GM18517 (cell line): Measurements from ENCODE around the gene SERPINC1.
"Not testable (repeated sequence)": the region's sequence is repeated elsewhere in the genome, so short reads cannot be mapped to it uniquely, and the experiment has no call there.

Source experiments
- ATAC-seq: cut with Tn5 transposase; IDR thresholded peaks from one replicate; pipeline ENCODE4 v1.9.1; 2021; ENCODE audit warnings: mild to moderate bottlenecking, moderate library complexity; ENCODE audit not compliant: unreplicated experiment

Gene SERPINC1

GRCh38 chr1:173894189-173894588 lies 22.9 kb downstream of the SERPINC1 start:
- no peak for ATAC-seq

- no peak for ATAC-seq
Observed at GRCh38 chr1:173893611-173894010, 23.5 kb downstream of the SERPINC1 start.

GRCh38 chr1:173889885-173890284 lies 27.2 kb downstream of the SERPINC1 start:
- no peak for ATAC-seq

GRCh38 chr1:173888749-173889148 lies 28.4 kb downstream of the SERPINC1 start:
- no peak for ATAC-seq

GRCh38 chr1:173887627-173888026 lies 29.5 kb downstream of the SERPINC1 start:
- ATAC-seq = no peak

GRCh38 chr1:173886746-173887611 lies 30.1 kb downstream of the SERPINC1 start:
- ATAC-seq = no peak

GRCh38 chr1:173884701-173885100 lies 32.4 kb downstream of the SERPINC1 start:
- no peak for ATAC-seq

GRCh38 chr1:173881117-173881516 lies 36.0 kb downstream of the SERPINC1 start:
- ATAC-seq = not testable (repeated sequence)

- no peak for ATAC-seq
Observed at GRCh38 chr1:173878251-173878650, 38.9 kb downstream of the SERPINC1 start.

- ATAC-seq = no peak
Observed at GRCh38 chr1:173876732-173877131, 40.4 kb downstream of the SERPINC1 start.

- no peak for ATAC-seq
Observed at GRCh38 chr1:173871500-173871899, 45.6 kb downstream of the SERPINC1 start.

- ATAC-seq = no peak
Observed at GRCh38 chr1:173871091-173871490, 46.0 kb downstream of the SERPINC1 start.

- no peak for ATAC-seq
Observed at GRCh38 chr1:173870252-173871075, 46.7 kb downstream of the SERPINC1 start.

- no peak for ATAC-seq
Observed at GRCh38 chr1:173869021-173869359, 48.1 kb downstream of the SERPINC1 start.

- ATAC-seq = peak; percentile 49
Observed at GRCh38 chr1:173868266-173869020, 48.7 kb downstream of the SERPINC1 start, which contains the start of gene ZBTB37. Gene ZBTB37, plus strand, starts transcription at chr1:173868380. Its CDS starts 1,846 bp downstream, at chr1:173870226.

GRCh38 chr1:173867753-173868265 lies 49.3 kb downstream of the SERPINC1 start, which contains the start of gene GAS5:
Gene GAS5, minus strand, starts transcription at chr1:173867989.
- peak; percentile 79 for ATAC-seq

- ATAC-seq = no peak
Observed at GRCh38 chr1:173867141-173867752, 49.9 kb downstream of the SERPINC1 start.

GRCh38 chr1:173866413-173867115 lies 50.6 kb downstream of the SERPINC1 start:
- ATAC-seq = no peak

GRCh38 chr1:173865468-173866164 lies 51.5 kb downstream of the SERPINC1 start:
- no peak for ATAC-seq
